Right kidney (tissue), 1 donor: ENCODE data around the gene SMYD3.
A peak's percentile ranks its signal among the peaks of the same experiment; 100 is the strongest.
"Not testable (repeated sequence)": the region's sequence is repeated elsewhere in the genome, so short reads cannot be mapped to it uniquely, and the experiment has no call there.

ENCODE experiments used
- DNase-seq: peaks from one replicate; pipeline ENCODE4 v3.0.0-alpha.2; 2016

Gene SMYD3

DNA sequence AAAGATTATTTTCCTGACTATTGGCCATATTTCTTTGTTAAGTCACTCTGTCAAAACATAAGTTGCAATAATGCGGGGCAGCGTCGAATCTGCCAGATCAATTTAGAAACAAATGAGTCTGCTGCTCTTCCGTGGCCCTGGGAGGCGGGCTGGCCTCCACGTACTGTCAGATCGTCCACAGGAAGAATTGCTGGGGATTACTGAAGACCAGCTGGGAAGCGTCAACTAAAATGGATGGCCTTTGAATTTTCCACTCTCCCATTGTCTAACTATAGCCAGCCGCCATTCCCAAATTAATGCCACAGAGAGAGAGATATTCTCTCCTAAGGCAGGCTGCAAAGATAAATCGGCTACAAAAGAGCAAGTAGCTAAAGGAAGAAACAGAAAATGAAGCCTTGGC lies 560.2 kb downstream of the SMYD3 start:
- peak; percentile 40 for DNase-seq

DNA sequence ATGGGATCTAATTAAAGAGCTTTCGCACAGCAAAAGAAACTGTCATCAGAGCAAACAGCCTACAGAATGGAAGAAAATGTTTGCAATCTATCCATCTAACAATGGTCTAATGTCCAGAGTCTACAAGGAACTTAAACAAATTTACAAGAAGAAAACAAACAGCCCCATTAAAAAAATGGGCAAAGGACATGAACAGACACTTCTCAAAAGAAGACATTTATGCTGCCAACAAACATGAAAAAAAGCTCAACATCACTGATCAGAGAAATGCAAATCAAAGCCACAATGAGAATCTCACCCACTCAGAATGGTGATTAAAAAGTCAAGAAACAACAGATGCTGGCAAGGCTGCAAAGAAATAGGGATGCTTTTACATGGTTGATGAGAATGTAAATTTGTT lies 561.9 kb downstream of the SMYD3 start:
- not testable (repeated sequence) for DNase-seq

DNA sequence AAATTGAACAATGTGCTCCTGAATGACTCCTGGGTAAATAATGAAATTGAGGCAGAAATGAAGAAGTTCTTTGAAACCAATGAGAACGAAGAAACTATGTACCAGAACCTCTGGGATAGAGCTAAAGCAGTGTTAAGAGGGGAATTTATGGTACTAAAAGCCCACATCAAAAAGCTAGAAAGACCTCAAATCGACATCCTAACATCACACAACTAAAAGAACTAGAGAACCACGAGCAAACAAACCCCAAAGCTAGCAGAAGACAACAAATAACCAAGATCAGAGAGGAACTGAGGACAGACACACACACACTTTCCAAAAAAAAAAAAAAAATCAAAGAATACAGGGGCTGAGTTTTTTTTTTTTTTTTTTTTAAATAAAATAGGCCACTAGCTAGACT lies 564.2 kb downstream of the SMYD3 start:
- DNase-seq = no peak

DNA sequence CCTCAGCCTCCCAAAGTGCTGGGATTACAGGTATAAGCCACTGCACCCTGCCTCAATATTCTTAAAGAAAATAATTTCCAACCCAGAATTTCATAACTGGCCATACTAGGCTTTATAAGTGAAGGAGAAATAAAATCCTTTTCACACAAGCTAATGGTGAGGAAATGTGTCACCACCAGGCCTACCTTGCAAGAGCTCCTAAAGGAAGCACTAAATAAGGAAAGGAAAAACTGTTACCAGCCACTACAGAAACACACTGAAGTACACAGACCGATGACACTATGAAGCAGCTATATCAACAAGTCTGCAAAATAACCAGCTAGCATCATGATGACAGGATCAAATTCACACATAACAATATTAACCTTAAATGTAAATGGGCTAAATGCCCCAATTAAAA lies 565.3 kb downstream of the SMYD3 start:
- DNase-seq = not testable (repeated sequence)

DNA sequence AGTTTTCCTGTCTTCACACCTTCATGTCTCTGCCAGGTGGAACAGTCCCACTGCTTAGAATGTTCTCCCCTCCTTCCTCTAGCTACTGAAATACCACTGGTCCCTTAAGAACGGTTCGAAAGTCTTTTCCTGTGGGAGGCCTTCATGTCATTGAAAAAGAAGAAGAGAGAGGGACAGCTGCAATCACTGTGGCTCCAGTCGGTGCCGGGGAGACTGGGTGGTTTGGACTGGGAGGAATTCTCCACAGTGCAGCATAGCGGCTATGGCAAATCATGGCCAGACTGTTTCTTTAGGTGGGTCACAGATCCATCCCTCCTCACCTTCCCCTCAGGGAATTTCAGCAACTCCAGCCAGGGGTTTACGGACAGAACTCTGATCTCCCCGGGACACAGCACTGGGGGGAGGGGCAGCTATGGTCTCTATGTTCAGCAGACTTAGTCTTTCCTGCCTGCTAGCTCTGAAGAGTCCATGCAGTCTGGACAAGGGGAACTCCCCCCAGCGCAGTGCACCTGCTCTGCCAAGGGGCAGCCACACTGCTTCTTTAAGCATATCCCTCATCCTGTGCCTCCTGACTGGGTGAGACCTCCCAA lies 567.2 kb downstream of the SMYD3 start:
- DNase-seq = no peak

DNA sequence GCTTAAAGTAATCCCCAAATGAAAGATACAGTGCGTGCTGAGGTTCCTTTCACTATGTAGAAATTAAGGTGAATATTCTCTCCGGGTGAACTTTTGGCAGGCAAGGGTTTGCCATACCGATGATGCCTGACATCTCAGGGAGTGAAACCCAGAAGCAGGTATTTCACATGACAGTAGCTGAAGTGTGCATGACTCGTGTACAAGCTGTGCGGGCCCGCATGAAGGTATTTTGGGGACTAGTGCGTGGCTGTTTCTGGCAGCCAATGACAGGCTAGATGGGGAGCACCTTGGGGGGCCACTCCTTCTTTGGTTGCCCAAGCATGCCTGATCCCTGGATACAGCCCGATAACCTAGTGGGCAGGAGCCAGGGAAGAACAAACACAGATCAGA lies 569.0 kb downstream of the SMYD3 start:
- no peak for DNase-seq

DNA sequence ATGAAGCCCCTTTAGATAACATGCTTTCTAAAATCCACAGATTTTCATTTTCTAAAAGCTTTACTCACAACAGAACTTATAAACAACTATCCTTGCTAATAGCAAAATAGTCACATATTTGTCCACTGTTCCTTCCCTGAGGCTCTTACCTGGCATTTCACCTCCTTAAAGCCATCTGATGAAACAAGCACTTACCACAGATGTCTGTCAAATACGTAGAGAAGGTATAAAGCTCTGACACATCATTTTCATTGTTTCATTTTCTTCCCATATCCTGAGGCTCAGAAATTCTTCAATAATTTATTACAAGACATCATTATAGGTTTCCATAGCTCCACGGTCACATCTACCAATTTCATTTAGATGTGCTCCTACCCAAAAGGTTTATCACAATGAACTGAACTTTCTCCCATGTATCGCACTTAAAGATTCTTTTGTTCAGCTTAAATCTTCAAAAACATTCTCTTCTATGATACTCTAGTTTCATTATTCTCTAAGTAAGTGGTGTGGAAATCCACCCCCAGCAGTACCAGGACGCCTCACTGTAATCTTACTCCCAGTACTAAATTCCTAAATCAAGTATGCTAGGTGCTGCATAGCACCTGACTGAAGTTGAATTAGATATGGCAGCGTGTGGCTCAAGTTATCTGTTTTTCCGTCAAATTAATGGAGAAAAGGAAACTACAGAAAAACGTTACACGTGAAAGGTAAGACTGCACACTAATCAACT lies 569.6 kb downstream of the SMYD3 start:
- no peak for DNase-seq

DNA sequence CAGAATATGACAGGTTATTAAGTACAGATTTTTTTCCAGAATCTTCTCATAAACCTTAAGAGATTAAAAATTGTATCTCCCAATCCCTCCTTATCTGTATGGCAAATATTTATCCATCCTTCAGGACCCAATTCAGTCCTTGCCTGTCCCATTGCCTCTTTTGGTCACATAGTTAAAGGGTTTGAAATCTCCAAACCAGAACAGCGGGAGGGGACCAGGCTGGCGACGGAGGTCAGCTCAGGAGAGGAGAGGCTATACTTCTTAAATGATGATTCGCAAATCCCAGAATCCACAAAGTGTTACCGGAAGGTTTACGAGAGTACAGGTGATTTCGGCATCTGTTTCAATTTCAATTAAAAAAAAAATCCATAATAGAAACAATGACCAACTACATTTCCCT lies 572.7 kb downstream of the SMYD3 start:
- DNase-seq = no peak

DNA sequence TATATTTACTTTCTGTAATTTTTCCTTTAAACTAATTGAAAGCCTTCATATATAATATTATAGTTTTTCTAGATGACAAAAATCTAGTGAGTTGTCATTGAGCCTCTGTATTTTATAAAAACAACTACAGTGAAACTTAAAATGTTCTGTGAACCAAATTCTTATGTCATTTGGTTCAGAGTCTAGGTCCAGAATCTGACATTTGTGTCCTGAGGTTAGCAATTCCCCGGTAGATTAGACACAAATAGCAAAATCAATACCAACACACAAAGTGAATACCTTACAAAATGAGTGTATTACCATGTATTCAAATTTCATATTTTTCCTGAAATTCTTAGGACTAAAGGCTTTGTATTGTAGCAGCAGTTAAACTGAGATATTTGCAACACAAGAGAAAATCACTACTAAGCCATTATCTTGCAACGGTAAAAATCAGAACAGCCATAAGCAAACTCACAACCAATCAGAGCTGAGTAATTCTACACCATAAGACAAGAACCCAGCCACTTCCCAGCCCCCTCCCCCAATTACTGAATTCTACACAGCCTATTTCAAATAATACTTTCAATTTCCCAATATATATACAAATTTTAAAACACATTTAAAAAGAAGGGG lies 573.5 kb downstream of the SMYD3 start:
- DNase-seq = no peak

DNA sequence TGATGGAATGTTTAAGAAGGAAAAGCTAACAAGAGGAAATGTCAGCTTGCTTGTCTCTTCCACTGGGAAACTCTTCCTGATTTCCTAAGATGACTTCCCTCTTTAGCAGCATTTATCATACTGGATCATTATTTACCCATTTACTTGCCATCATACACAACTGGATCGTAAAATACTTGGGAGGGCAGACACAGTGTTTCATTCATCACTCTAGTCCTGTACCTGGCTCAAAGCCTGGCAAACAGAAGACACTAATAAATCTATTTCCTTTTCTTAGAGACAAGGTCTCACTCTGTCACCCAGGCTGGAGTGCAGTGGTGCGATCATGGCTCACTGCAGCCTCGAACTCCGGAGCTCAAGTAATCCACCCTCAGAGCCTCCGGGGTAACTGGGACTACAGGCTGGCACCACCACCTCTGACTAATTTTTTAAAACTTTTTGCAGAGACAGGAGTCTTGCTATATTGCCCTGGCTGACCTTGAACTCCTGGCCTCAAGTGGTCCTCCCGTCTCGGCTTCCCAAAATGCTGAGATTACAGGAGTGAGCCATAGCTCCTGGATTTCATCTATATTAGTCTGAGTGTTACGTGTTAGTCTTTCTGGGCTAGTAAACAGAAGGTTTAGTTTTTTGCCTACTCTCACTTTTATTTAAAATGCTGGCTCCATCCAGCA lies 574.6 kb downstream of the SMYD3 start:
- no peak for DNase-seq

DNA sequence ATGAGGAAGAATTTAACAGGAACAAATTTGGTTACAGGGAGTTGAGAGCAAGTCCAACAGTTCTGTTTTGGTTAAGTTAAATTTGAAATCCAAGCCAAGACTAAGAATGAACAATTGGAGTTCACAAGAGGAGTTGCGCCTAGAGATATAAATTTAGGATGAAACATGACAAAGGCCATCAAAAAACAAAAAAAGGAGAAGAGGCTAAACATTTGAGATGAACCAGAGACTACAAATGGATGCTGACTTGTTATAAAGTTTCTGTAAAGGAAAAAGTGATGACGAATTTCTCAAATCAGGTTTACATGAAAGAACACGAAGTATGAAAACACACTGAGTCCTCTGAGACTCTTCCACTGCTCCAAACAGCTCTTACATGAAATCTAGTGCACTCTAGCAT lies 575.6 kb downstream of the SMYD3 start:
- no peak for DNase-seq

DNA sequence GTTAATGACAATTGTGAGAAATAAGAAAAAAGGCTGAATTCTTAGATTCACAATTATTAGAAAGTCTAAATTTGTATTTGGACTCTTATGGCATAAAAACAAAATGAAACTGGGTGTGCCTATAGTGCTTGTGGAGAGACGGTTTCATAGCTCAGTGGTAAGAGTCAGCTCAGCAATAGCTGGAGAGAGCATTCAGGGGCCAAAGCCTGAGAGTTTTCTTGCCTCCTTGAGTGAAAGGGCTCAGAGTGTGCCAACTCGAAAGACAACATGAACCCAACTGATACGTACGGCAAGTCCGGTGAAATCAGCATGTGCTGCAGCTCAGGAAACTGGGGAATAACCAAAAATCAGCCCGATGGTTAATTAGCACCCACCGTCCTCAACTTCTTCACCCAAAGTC lies 577.9 kb downstream of the SMYD3 start:
- no peak for DNase-seq

DNA sequence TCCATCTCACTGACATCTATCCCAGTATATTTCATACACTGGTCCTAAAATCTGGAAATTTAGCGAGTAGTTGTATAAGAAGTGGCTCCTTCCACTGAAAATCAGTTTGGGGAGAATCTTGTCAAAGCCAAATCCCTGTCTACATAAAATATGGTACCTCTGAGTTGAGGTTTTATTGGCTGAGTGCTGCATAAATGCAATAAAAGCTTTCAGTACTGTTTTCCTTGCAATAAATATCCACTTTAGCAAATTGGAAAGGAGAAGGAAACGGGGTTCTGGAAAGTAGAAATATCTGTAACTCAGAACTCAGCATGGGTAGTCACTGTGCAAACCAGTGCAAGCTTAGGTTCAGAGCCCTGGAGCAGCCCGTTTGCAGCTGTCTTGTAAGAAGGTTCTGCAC lies 580.2 kb downstream of the SMYD3 start:
- no peak for DNase-seq

DNA sequence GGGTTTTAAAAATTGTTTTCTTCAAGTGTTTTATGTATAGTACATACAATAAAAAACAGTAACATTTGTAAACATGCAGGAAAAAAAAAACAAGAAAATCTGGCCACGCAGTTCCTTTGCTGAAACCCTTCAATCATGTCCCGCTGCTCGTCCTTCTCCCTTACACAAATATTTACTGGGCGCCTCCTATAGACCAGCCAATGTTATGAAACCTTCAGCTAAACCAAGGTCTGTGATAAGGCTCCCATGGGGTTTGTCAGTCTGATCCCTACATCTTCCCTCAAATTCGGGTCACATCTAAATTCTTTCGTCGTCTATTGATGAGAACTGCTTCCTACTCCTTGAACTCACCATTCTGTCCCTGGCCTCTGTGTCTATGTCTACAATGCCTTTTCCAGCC lies 583.9 kb downstream of the SMYD3 start:
- DNase-seq = no peak

DNA sequence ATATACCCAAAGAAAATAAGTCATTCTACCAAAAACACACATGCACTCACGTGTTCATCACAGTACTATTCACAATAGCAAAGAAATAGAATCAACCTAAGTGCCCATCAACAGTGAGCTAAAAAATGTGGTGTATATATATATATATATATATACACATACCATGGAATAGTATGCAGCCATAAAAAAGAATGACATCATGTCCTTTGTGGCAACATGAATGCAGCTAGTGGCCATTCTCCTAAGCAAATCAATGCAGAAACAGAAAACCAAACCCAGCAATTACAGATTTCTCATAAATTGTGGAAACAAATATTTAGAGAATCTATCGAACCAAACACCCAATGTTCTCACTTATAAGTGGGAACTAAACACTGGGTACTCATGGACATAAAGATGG lies 585.7 kb downstream of the SMYD3 start:
- no peak for DNase-seq

DNA sequence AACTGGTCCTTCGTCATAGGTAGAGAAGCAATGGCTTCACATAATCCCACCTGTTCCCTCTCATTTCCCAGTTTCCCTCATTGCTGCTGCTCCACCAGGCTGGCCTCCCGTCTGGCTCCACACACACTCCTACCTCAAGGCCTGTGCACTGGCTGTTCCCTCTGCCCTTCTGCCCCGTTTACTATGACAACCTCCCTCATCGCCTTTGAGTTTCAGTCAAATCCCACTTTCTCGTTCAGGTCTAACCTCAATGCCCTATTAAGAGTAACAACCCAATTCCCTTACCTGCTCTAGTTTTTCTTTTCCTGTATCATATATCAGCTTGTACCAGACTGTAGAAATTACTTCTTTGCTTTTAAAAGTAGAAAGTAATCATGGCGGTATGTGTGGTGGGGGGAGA lies 589.7 kb downstream of the SMYD3 start:
- no peak for DNase-seq

DNA sequence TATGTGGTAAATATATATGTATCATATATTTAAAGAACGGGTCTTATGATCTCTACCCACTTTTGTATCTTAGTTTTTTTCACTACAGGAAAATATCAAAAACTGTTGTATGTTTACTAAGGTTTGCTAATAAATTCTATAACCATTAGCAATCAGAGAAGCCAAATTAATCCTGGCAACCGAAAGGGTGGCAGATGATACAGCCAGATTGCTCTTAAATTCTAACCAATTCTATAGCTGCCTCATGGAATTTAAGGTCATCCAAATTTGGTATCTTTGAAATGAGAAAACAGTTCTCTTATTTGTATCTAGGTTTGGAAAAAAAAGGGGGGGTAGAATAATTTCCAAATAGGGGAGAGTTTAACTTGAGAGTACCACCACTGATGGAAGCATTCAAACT lies 591.2 kb downstream of the SMYD3 start:
- no peak for DNase-seq

DNA sequence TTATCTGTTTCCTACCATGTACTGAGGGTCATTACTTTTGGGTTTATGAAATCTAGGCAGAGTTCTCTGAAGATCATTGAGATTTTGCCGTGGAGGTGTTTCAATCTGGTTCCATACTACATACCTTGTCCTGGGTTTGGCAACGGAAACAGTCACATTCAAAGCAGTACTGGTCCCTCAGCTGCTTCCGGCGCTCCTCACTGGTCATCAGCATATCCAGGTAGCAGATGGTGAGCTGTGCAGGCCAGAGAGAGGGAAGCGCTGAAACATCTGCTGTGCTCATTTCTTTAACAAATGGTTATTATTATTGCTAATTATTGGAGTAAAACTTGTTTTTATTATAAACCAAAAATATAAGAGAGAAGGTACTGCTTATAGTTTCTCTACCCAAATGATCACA lies 591.7 kb downstream of the SMYD3 start:
- no peak for DNase-seq

DNA sequence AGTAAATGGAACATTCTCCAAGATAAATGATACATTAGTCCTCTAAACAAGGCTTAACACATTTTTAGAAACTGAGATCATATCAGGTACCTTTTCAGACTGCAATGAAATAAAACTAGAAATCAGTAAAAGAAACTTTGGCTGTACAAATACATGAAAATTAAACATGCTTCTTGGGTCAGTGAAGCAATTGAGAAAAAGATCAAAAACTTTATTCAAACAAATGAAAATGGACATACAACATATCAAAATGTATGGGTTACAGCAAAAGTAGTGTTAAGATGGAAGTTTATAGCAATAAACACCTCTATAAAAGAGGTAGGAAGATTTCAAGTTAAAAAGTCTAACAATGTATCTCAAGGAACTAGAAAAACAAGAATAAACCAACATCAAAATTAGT lies 598.5 kb downstream of the SMYD3 start:
- no peak for DNase-seq

DNA sequence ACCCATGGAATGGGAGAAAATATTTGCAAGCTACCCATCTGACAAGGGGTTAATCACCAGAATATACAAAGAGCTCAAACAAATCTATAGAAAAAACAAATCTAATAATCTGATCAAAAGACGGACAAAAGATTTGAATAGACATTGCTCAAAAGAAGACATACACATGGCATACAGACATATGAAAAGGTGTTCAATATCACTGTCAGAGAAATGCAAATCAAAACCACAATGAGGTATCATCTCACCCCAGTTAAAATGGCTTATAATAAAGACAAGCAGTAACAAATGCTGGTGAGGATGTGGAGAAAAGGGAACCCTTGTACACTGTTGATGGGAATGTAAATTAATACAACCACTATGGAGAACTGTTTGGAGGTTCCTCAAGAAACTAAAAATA lies 600.9 kb downstream of the SMYD3 start:
- DNase-seq = no peak

DNA sequence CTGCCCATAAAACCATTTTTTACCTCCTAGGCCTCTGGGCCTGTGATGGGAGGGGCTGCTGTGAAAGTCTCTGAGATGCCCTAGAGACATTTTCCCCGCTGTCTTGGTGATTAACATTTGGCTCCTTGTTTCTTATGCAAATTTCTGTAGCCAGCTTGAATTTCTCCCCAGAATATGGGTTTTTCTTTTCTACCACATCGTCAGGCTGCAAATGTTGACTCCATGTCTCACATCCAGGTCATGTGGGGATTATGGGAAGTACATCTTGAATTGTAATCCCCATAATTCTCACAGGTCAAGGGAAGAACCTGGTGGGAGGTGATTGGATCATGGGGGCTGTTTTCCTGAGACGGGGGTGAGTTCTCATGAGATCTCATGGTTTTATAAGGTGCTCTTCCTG lies 603.2 kb downstream of the SMYD3 start:
- no peak for DNase-seq

DNA sequence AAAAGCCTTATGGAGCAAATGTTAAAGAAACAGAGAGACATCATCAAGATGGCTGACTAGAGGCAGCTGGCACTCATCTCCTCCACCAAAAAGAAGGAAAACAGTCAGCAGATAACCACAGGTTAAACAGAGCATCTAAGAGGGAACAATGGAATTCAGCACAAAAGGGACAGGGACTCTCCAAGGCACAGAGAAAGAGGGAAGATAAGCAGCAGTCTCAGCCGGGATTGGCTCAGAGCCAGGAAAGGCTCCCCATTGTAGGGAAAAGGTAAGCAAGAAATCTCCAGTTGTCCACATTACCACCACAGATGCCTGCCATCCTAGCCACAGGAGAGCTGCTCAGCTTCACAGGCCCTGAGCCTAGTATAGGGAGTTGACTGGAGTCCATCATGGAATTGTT lies 605.5 kb downstream of the SMYD3 start:
- no peak for DNase-seq

DNA sequence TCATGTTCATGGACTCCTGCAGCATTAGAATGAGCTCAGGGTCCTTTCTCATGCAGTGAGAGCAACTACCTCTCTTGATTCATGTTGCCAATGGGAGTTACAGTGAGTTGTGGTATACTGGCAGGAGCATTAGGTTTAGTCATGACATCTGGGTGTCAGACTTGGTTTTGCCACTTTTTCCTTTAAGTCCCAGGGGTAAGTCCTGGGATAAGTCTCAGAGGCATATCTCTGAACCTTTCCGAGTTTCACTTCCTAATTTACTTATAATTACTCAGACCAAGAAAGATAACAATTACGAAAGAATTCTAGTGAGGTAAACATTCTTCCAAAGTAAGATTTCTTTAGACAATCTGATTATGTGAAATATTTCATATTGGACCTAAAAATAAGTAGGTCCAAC lies 606.0 kb downstream of the SMYD3 start:
- no peak for DNase-seq

DNA sequence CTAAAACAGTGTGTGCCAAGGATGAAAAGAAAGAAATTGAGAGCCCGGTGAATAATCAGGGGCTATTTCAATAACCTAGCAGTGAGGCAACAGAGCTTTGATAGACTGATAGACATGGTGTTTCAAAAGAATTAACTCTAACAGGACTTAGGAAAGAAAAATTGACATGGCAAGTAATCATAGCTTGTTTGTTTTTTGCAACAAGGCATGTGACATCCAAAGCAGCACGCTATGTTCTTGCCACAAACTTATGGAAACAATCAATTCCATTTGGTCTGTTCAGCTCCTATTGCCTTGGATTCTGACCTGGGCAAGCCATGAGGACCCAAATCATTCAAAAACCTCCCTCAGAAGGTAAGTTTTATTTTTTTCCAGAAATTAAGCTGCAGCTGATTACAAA lies 608.5 kb downstream of the SMYD3 start:
- no peak for DNase-seq
